K562 (cell line): Measurements from ENCODE around the gene TRMT1L. TPM values are rescaled to one million over a fixed set of nuclear protein-coding genes. Genes with fewer than 3 reads are reported as not detected.
A peak's percentile ranks its signal among the peaks of the same experiment; 100 is the strongest.

ENCODE experiments used
- ATAC-seq: fragments of 200-7000 bp; cut with Tn5 transposase; 3 replicates; pipeline ENCODE4 v1.9.1; 2020; ENCODE audit warnings: moderate library complexity
- BruUV-seq: library from RNA; stranded (reverse); fragments of 400-500 nt; replicated peaks from 2 replicates; lab custom pipeline; 2021; lab: Mats Ljungman, UMichigan
- CTCF ChIA-PET: fragments of 300-600 bp; formaldehyde crosslinking; extraction: SDS; loops from one replicate; lab custom pipeline; 2021; ENCODE audit warnings: low intra/inter-chr PET ratio; lab: Yijun Ruan, JAX
- POLR2A ChIA-PET: fragments of 300-600, 350-650 bp; sonication (Branson Sonifier 250); formaldehyde crosslinking; extraction: SDS; loops from one replicate; lab custom pipeline; 2021; ENCODE audit warnings: antibody characterized with exemption, inconsistent platforms; lab: Yijun Ruan, JAX
- DNase-seq, 4 experiments: peaks; one replicate each; pipeline versions ENCODE4 v3.0.0 to v3.0.0-alpha.2; 2011 to 2018; ENCODE audit warnings: low spot score in 3 of 4, mixed read lengths in 3 of 4; ENCODE audit errors: extremely low read depth in 1 of 4
- FAIRE-seq: peaks from 2 replicates; lab custom pipeline; 2011; peaks lifted over from hg19 to GRCh38; lab: Jason Lieb, UNC
- H2AFZ ChIP-seq: 2 replicates; pipeline ENCODE4 v1.6.0; 2011; ENCODE audit warnings: low read depth, low read length, control low read depth, inconsistent platforms
- H3K27ac ChIP-seq: fragments of 200-600 bp; 3 replicates; pipeline ENCODE4 v1.8.0; 2011; ENCODE audit warnings: low read depth, mild to moderate bottlenecking, control low read depth, inconsistent platforms, low read length, moderate library complexity, mixed read lengths; ENCODE audit errors: extremely low read depth
- H3K27me3 ChIP-seq, 2 experiments: fragments of 300-600 bp in 1 of 2; 2 replicates in 1 of 2; 3 replicates in 1 of 2; pipeline versions ENCODE4 v1.6.0 to v1.8.0; 2011; ENCODE audit warnings: inconsistent platforms in 2 of 2, low read length in 2 of 2, mild to moderate bottlenecking in 1 of 2, mixed read lengths in 1 of 2, moderate library complexity in 1 of 2; ENCODE audit not compliant: control insufficient read depth in 2 of 2, insufficient read depth in 2 of 2
- H3K36me3 ChIP-seq: fragments of 300-600 bp; 3 replicates; pipeline ENCODE4 v1.8.0; 2011; ENCODE audit warnings: mild to moderate bottlenecking, low read length, inconsistent platforms; ENCODE audit not compliant: control insufficient read depth, insufficient read depth
- H3K4me1 ChIP-seq, 2 experiments: fragments of 200-600 bp in 1 of 2; replicated peaks in 1 of 2; 2 replicates in 1 of 2; 3 replicates in 1 of 2; pipeline versions ENCODE4 v1.5.1 to v1.8.0; 2011; ENCODE audit warnings: inconsistent platforms in 2 of 2, low read length in 2 of 2, mild to moderate bottlenecking in 1 of 2, mixed read lengths in 1 of 2, moderate library complexity in 1 of 2; ENCODE audit not compliant: control insufficient read depth in 2 of 2, insufficient read depth in 2 of 2
- H3K4me2 ChIP-seq: 2 replicates; pipeline ENCODE4 v1.6.1; 2011; ENCODE audit warnings: low read length, control low read depth, inconsistent platforms, mixed read lengths; ENCODE audit not compliant: insufficient read depth
- H3K4me3 ChIP-seq: fragments of 200-600 bp; sonication (generic), shearing (Covaris generic); 2 replicates; pipeline ENCODE4 v1.5.1; 2016; ENCODE audit warnings: control low read depth, inconsistent platforms
- H3K79me2 ChIP-seq: fragments of 200-600 bp; 3 replicates; pipeline ENCODE4 v1.8.0; 2011; ENCODE audit warnings: low read length, inconsistent platforms; ENCODE audit not compliant: control insufficient read depth, insufficient read depth
- H3K9ac ChIP-seq, 2 experiments: 2 replicates each; pipeline versions ENCODE4 v1.6.0 to v1.6.1; 2011; ENCODE audit warnings: low read depth in 2 of 2, low read length in 2 of 2, control low read depth in 1 of 2, inconsistent platforms in 1 of 2, mild to moderate bottlenecking in 1 of 2, mixed read lengths in 1 of 2; ENCODE audit not compliant: insufficient read depth in 1 of 2
- H3K9me1 ChIP-seq: one replicate; pipeline ENCODE4 v1.6.0; 2011; ENCODE audit warnings: inconsistent platforms, mild to moderate bottlenecking, low read length, moderate library complexity; ENCODE audit not compliant: control insufficient read depth, insufficient read depth
- H3K9me3 ChIP-seq: replicated peaks from 2 replicates; pipeline ENCODE4 v1.5.1; 2011; ENCODE audit warnings: low read depth, low read length, inconsistent platforms; ENCODE audit not compliant: control insufficient read depth, insufficient read depth
- H4K20me1 ChIP-seq: replicated peaks from 2 replicates; pipeline ENCODE4 v1.6.1; 2011; ENCODE audit warnings: low read length, inconsistent platforms, mixed read lengths; ENCODE audit not compliant: control insufficient read depth, insufficient read depth
- HDAC6 ChIP-seq: IDR thresholded peaks from 2 replicates; pipeline ENCODE4 v1.6.1; 2012; ENCODE audit warnings: low read depth, mild to moderate bottlenecking, control low read depth, inconsistent platforms, low read length, moderate library complexity
- IFI16 ChIP-seq: fragments of 250-450 bp; sonication (Bioruptor Pico); IDR thresholded peaks from 2 replicates; pipeline ENCODE4 v2.1.2; 2022; ENCODE audit warnings: mild to moderate bottlenecking, inconsistent platforms
- KLF10 ChIP-seq: fragments of 250-450 bp; sonication (Bioruptor Pico); IDR thresholded peaks from 2 replicates; pipeline ENCODE4 v1.6.1; 2021; ENCODE audit warnings: matching md5 sums
- POLR3G ChIP-seq: IDR thresholded peaks from 2 replicates; pipeline ENCODE4 v1.6.1; 2011; ENCODE audit not compliant: insufficient read length, insufficient replicate concordance; ENCODE audit errors: extremely low read depth
- RBM25 ChIP-seq: fragments of 200-400 bp; formaldehyde crosslinking; IDR thresholded peaks from 2 replicates; pipeline ENCODE4 v1.6.1; 2018; ENCODE audit warnings: low read length, low read depth, moderate library complexity; ENCODE audit not compliant: severe bottlenecking
- SAFB ChIP-seq: fragments of 200-400 bp; formaldehyde crosslinking; IDR thresholded peaks from 2 replicates; pipeline ENCODE4 v1.6.1; 2017; ENCODE audit warnings: low read depth, low read length, borderline replicate concordance
- TEAD4 ChIP-seq, 2 experiments: sonication (generic) in 1 of 2; formaldehyde crosslinking in 1 of 2; IDR thresholded peaks; 2 replicates each; pipeline versions ENCODE4 v1.6.1 to v1.8.0; 2012 to 2022; ENCODE audit warnings: borderline replicate concordance in 1 of 2, inconsistent platforms in 1 of 2, low read length in 1 of 2, mild to moderate bottlenecking in 1 of 2, missing genetic modification reagents in 1 of 2
- ZNF217 ChIP-seq: sonication (generic); formaldehyde crosslinking; IDR thresholded peaks from 2 replicates; pipeline ENCODE4 v1.8.0; 2022; ENCODE audit warnings: mild to moderate bottlenecking, missing genetic modification reagents
- ZNF384 ChIP-seq: IDR thresholded peaks from 2 replicates; pipeline ENCODE4 v1.6.1; 2012; ENCODE audit warnings: low read depth, low read length, improper control_type of control experiment
- ZNF668 ChIP-seq: fragments of 250-450 bp; sonication (Bioruptor Pico); IDR thresholded peaks from 2 replicates; pipeline ENCODE4 v1.8.0; 2022; ENCODE audit warnings: mild to moderate bottlenecking, inconsistent platforms
- WGBS: fragments of 100-300 bp; shearing (Covaris generic); methylation state at CpG from one replicate; pipeline ENCODE4 v1.1.6; 2016; ENCODE audit warnings: low coverage, mixed read lengths; ENCODE audit not compliant: insufficient coverage; ENCODE audit errors: missing lambda C conversion rate; 5-methylcytosine and 5-hydroxymethylcytosine counted together
- in situ Hi-C: fragments of 300-500 bp; cut with MboI; formaldehyde crosslinking; loops from 4 replicates; pipeline ENCODE4 v1.15.0; 2018; ENCODE audit warnings: inconsistent platforms, mixed read lengths
- intact Hi-C: fragments of 100-400 bp; cut with micrococcal nuclease; formaldehyde crosslinking; loops from 2 replicates; pipeline ENCODE4 v1.14.2; 2022
- polyA plus RNA-seq, 8 experiments: library from polyadenylated mRNA; depleted of rRNA in 4 of 8; stranded (reverse) in 5 of 8; unstranded in 3 of 8; fragments of >200 nt; fragmentation: Nextera tagmentation in 2 of 8; fragmentation: Illumina TruSeq in 1 of 8; extraction: Ambion mirVana in 2 of 8; extraction: Trizol in 1 of 8; gene quantifications; 2 replicates each; pipeline versions ENCODE4 v1.2.1 to v1.2.3, GENCODE V29; 2011 to 2014; ENCODE audit warnings: inconsistent platforms in 1 of 8, missing spikeins in 1 of 8
- total RNA-seq, 7 experiments: library from RNA; depleted of rRNA in 6 of 7; stranded (reverse); fragments of >200 nt in 6 of 7; fragmentation: Illumina TruSeq in 2 of 7; extraction: Trizol in 2 of 7; gene quantifications; 2 replicates each; pipeline versions ENCODE4 v1.2.1 to v1.2.3, GENCODE V29; 2011 to 2021; ENCODE audit warnings: low replicate concordance in 1 of 7
- TF ChIP-seq, protein P1 (sequence below): sonication (generic); formaldehyde crosslinking; IDR thresholded peaks from 2 replicates; pipeline ENCODE4 v1.8.0; 2022; ENCODE audit warnings: mild to moderate bottlenecking, missing genetic modification reagents
- TF ChIP-seq, protein P2 (sequence below): sonication (generic); formaldehyde crosslinking; IDR thresholded peaks from 2 replicates; pipeline ENCODE4 v1.8.1; 2023; ENCODE audit warnings: missing genetic modification reagents, mild to moderate bottlenecking, borderline replicate concordance
- TF ChIP-seq, protein P3 (sequence below): fragments of 250-450 bp; sonication (Bioruptor Pico); IDR thresholded peaks from 2 replicates; pipeline ENCODE4 v1.8.0; 2021; ENCODE audit warnings: mild to moderate bottlenecking, moderate library complexity

Gene TRMT1L
- total and polyA plus RNA-seq, 9 of the 15 experiments (the other 6 are each of a cell fraction or from before 2014, with no cell fraction given) = 6.4 to 88.9 (median 32.9) TPM

DNA sequence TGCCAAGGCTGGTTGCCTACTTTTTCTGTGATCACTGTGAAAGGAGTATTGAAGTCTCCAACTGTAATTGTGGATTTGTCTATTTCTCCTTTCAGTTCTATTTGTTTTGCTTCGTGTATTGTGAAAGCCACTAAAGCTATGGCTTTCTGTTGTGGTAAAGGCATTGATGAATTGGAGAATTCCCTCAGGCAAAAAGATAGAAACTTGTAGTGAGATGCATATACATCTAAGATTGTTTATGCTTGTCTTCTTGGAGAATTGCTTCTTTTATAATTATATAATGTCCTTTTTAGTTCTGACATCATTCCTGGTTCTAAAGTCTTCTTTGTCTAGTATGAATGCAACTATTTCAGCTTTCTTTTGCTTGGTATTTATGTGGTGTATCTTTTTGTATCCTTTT lies 37.0 kb upstream of the TRMT1L start (continued):
- TF ChIP-seq ZNF217 (CRISPR knock-in tag) = no peak
- no peak for TF ChIP-seq ZNF384
- no peak for TF ChIP-seq RBM25
- TF ChIP-seq POLR3G = no peak
- TF ChIP-seq SAFB = no peak

DNA sequence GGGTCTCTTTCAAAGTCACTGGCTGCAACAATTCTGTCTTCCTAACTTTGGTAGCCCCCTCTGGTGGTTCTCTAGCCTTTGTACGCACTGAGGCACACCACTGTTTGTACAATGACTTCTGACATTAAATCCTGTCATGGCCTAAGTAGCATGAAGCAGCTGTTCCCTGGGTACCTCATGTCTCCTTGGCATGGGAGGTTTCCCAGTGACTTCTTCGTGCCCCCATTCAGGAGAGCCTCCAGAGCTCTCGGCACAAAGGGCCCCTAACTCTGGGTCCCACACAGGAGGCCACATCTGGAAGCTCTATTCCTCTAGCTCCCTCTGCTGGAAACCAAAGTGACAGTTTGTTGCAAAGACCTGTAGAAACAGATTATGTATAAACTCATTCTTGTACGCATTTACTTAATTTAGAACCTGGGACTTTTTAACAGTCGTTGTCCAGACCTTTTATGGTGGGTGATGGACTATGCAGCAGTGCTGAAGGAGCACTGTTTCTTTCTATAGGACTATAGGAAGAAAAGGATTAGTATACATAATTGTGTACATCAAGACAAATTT lies 13.6 kb upstream of the TRMT1L start:
- in situ Hi-C loops (no loop called here), intact Hi-C loops (loop anchor here (1.0 to 5.0 kb wide), 6 partner anchors 126 to 511 kb away; partner anchors contain the start of gene RNF2)
- H4K20me1 ChIP-seq = no peaks in the 10 kb centered on the region
- H3K9me3 ChIP-seq = no peaks in the 10 kb centered on the region
- POLR2A ChIA-PET = interaction anchor here (0.6 to 2.4 kb wide), 9 partner anchors 9 to 511 kb away, joined by 3 to 12 read pairs (median 3); partner anchors contain the start of gene SWT1
- peak overlapping the region; percentile 15 to 31; a peak in 2 of 4 replicates for H3K9ac ChIP-seq
- ATAC-seq (peak; percentile 98), DNase-seq (peak; percentile 54 to 86 (median 68)), FAIRE-seq (peak; percentile 90)
- 23% methylated on average over 5 of the region's 5 CpGs for WGBS
- H3K27me3 ChIP-seq = no peaks in the 10 kb centered on the region
- H3K4me2 ChIP-seq = peak overlapping the region; percentile 78
- H3K27ac ChIP-seq = peak overlapping the region; percentile 28; the same call in 2 of the 3 replicates
- H3K79me2 ChIP-seq = no peaks in the 10 kb centered on the region
- H3K4me3 ChIP-seq = no peak overlapping the region; the same call in 1 of the 2 replicates
- H3K4me1 ChIP-seq = no peaks in the 10 kb centered on the region; a peak in 1 of 5 replicates
- no TSS peak for BruUV-seq
- H3K36me3 ChIP-seq = no peaks in the 10 kb centered on the region
- CTCF ChIA-PET = interaction anchor here (0.7 to 3.2 kb wide), 6 partner anchors 125 to 1044 kb away, joined by 3 to 19 read pairs (median 4); partner anchors contain the start of gene RNF2
- no peaks in the 10 kb centered on the region for H3K9me1 ChIP-seq
- peak overlapping the region; percentile 98 for H2AFZ ChIP-seq
- TF ChIP-seq HDAC6 (no peak), ZNF668 (CRISPR knock-in tag) (no peak), IFI16 (no peak), TEAD4 (IDR thresholded peaks at IDR 0.05; ENCODE audit: low read length) (no peak; the same call in 1 of the 2 replicates), TEAD4 (CRISPR knock-in tag; IDR thresholded peaks at IDR 0.05; ENCODE audit: borderline replicate concordance) (no peak), KLF10 (CRISPR knock-in tag) (no peak)
- TF ChIP-seq, protein P1, sequence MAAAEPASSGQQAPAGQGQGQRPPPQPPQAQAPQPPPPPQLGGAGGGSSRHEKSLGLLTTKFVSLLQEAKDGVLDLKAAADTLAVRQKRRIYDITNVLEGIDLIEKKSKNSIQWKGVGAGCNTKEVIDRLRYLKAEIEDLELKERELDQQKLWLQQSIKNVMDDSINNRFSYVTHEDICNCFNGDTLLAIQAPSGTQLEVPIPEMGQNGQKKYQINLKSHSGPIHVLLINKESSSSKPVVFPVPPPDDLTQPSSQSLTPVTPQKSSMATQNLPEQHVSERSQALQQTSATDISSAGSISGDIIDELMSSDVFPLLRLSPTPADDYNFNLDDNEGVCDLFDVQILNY (CRISPR knock-in tag) = no peak
- TF ChIP-seq, protein P2, sequence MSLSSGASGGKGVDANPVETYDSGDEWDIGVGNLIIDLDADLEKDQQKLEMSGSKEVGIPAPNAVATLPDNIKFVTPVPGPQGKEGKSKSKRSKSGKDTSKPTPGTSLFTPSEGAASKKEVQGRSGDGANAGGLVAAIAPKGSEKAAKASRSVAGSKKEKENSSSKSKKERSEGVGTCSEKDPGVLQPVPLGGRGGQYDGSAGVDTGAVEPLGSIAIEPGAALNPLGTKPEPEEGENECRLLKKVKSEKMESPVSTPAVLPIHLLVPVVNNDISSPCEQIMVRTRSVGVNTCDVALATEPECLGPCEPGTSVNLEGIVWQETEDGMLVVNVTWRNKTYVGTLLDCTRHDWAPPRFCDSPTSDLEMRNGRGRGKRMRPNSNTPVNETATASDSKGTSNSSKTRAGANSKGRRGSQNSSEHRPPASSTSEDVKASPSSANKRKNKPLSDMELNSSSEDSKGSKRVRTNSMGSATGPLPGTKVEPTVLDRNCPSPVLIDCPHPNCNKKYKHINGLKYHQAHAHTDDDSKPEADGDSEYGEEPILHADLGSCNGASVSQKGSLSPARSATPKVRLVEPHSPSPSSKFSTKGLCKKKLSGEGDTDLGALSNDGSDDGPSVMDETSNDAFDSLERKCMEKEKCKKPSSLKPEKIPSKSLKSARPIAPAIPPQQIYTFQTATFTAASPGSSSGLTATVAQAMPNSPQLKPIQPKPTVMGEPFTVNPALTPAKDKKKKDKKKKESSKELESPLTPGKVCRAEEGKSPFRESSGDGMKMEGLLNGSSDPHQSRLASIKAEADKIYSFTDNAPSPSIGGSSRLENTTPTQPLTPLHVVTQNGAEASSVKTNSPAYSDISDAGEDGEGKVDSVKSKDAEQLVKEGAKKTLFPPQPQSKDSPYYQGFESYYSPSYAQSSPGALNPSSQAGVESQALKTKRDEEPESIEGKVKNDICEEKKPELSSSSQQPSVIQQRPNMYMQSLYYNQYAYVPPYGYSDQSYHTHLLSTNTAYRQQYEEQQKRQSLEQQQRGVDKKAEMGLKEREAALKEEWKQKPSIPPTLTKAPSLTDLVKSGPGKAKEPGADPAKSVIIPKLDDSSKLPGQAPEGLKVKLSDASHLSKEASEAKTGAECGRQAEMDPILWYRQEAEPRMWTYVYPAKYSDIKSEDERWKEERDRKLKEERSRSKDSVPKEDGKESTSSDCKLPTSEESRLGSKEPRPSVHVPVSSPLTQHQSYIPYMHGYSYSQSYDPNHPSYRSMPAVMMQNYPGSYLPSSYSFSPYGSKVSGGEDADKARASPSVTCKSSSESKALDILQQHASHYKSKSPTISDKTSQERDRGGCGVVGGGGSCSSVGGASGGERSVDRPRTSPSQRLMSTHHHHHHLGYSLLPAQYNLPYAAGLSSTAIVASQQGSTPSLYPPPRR (CRISPR knock-in tag) = no peak
- TF ChIP-seq, protein P3, sequence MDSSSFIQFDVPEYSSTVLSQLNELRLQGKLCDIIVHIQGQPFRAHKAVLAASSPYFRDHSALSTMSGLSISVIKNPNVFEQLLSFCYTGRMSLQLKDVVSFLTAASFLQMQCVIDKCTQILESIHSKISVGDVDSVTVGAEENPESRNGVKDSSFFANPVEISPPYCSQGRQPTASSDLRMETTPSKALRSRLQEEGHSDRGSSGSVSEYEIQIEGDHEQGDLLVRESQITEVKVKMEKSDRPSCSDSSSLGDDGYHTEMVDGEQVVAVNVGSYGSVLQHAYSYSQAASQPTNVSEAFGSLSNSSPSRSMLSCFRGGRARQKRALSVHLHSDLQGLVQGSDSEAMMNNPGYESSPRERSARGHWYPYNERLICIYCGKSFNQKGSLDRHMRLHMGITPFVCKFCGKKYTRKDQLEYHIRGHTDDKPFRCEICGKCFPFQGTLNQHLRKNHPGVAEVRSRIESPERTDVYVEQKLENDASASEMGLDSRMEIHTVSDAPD = no peak
